ENCODE data around the gene DSG1. TPM values are rescaled to one million over a fixed set of nuclear protein-coding genes. Genes with fewer than 3 reads are reported as not detected.

Gene DSG1
- total and polyA plus RNA-seq, 2 of the 8 experiments (the other 6 are each of a cell fraction or from before 2014, with no cell fraction given), result 0.06 TPM; not detected in 1

DNA sequence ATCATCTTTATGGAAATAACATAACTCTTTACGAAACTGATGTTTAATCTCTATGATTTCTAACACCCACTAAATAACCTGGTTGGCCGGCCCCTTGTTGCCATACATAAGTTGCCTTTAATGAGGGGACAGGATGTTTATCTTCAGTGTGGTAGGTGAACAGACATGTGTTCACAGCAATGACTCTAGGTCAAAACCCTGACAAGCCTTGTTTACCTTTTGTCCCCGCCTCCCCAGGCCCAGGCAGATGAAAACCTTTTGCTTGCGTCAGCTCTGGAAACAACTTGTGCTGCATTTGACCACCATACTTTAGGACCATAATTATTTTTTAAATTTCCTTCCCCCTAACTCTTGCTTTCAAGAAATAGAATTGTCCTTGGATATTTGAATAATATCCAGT, 55.7 kb downstream of the DSG1 start:
- H3K56ac ChIP-seq (replicated peaks; ENCODE audit: insufficient read length, low read depth, low read length), result no peak overlapping the region
- no peak overlapping the region for H2AK5ac ChIP-seq (ENCODE audit: low read depth, low read length)
- H3K9ac ChIP-seq (replicated peaks in 1 of 4; ENCODE audit: extremely low read depth in 1 of 4, low read depth in 3 of 4, low read length in 3 of 4), result no peak overlapping the region
- H3K4me1 ChIP-seq (replicated peaks in 1 of 4; ENCODE audit: control insufficient read depth in 3 of 4, insufficient read depth in 4 of 4, low read length in 3 of 4), result no peaks in the 10 kb centered on the region
- H2AFZ ChIP-seq (ENCODE audit: low read length), result no peak overlapping the region
- no peak overlapping the region for H4K8ac ChIP-seq (ENCODE audit: extremely low read depth, insufficient read depth, low read length)
- H3K18ac ChIP-seq (ENCODE audit: extremely low read depth, low read length), result no peak overlapping the region
- H3K4me3 ChIP-seq (ENCODE audit: extremely low read depth in 1 of 4, insufficient read depth in 2 of 4, low read depth in 3 of 4, low read length in 4 of 4), result no peak overlapping the region
- no peaks in the 10 kb centered on the region for H3K23me2 ChIP-seq (ENCODE audit: low read depth, low read length)
- H3K79me2 ChIP-seq (ENCODE audit: control insufficient read depth in 1 of 2, insufficient read depth in 2 of 2, low read length in 2 of 2), result no peaks in the 10 kb centered on the region
- H2BK120ac ChIP-seq (replicated peaks; ENCODE audit: low read depth, low read length), result no peak overlapping the region
- H3K79me1 ChIP-seq (ENCODE audit: low read depth, low read length), result no peaks in the 10 kb centered on the region
- no peaks in the 10 kb centered on the region for H3K9me3 ChIP-seq (ENCODE audit: insufficient read depth in 2 of 2, low read depth in 1 of 2, low read length in 1 of 2)
- no peak overlapping the region for H3K4me2 ChIP-seq (ENCODE audit: insufficient read depth in 1 of 2, low read depth in 2 of 2, low read length in 2 of 2)
- no peak overlapping the region for H3K23ac ChIP-seq (ENCODE audit: insufficient read length)
- H3K4ac ChIP-seq (replicated peaks; ENCODE audit: insufficient read length, low read depth, low read length), result no peak overlapping the region
- no peak for FAIRE-seq
- DNase-seq (ENCODE audit: low read depth in 1 of 2, low spot score in 2 of 2), result no peak
- CTCF ChIA-PET (ENCODE audit: partially characterized antibody), result no interaction called here
- H4K20me1 ChIP-seq (replicated peaks in 1 of 2; ENCODE audit: control insufficient read depth in 1 of 2, insufficient read depth in 2 of 2, low read length in 2 of 2), result no peaks in the 10 kb centered on the region
- H2BK12ac ChIP-seq (ENCODE audit: low read depth, low read length), result no peak overlapping the region
- H3K36me3 ChIP-seq (ENCODE audit: control insufficient read depth in 2 of 4, insufficient read depth in 4 of 4, low read length in 3 of 4), result no peaks in the 10 kb centered on the region
- H3K27me3 ChIP-seq (replicated peaks in 1 of 4; ENCODE audit: control insufficient read depth in 3 of 4, extremely low read depth in 1 of 4, insufficient read depth in 3 of 4, low read length in 3 of 4), result peaks cover 0 to 1% (median 0%) of the 10 kb centered on the region in 4 experiments; a peak in 1 of 7 replicates
- H4K5ac ChIP-seq (ENCODE audit: insufficient read length, low read depth, low read length), result no peak overlapping the region
- H2BK20ac ChIP-seq (ENCODE audit: low read length), result no peak overlapping the region
- 87% methylated on average over 4 of the region's 4 CpGs; no CpG with 5 or more reads in 1 of the 2 experiments for WGBS, 2 experiments (ENCODE audit: extremely low coverage in 1 of 2, insufficient coverage in 1 of 2, insufficient read length in 1 of 2, insufficient replicate concordance in 2 of 2, low coverage in 1 of 2, low lambda C conversion rate in 2 of 2, missing lambda C conversion rate in 1 of 2)
- H2BK15ac ChIP-seq (ENCODE audit: low read length), result no peak overlapping the region
- H4K91ac ChIP-seq (replicated peaks; ENCODE audit: insufficient read length, low read length), result no peak overlapping the region
- H3K14ac ChIP-seq (ENCODE audit: insufficient read length), result no peak overlapping the region
- no peak overlapping the region for H3K27ac ChIP-seq (ENCODE audit: low read depth, low read length)
- POLR2A ChIA-PET (ENCODE audit: partially characterized antibody), result no interaction called here
- H2BK5ac ChIP-seq (ENCODE audit: low read depth, low read length), result no peak overlapping the region
- TF ChIP-seq, protein P1, sequence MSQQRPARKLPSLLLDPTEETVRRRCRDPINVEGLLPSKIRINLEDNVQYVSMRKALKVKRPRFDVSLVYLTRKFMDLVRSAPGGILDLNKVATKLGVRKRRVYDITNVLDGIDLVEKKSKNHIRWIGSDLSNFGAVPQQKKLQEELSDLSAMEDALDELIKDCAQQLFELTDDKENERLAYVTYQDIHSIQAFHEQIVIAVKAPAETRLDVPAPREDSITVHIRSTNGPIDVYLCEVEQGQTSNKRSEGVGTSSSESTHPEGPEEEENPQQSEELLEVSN (IDR thresholded peaks at IDR 0.05), result no peak
- TF ChIP-seq TBP (IDR thresholded peaks at IDR 0.05; ENCODE audit: low read depth, low read length) (no peak), JUND (IDR thresholded peaks at IDR 0.05; ENCODE audit: low read length) (no peak), KDM4A (IDR thresholded peaks at IDR 0.05; ENCODE audit: low read depth, low read length, severe bottlenecking) (no peak), HDAC2 (IDR thresholded peaks at IDR 0.05; ENCODE audit: borderline replicate concordance in 1 of 2, low read depth in 2 of 2, low read length in 2 of 2) (no peak), ASH2L (IDR thresholded peaks at IDR 0.05; ENCODE audit: low read length) (no peak), NANOG (IDR thresholded peaks at IDR 0.05; ENCODE audit: insufficient read depth, low read depth, low read length, poor library complexity, severe bottlenecking) (no peak), YY1 (IDR thresholded peaks at IDR 0.05; ENCODE audit: low read depth, low read length) (no peak)
- TF ChIP-seq, protein P2, sequence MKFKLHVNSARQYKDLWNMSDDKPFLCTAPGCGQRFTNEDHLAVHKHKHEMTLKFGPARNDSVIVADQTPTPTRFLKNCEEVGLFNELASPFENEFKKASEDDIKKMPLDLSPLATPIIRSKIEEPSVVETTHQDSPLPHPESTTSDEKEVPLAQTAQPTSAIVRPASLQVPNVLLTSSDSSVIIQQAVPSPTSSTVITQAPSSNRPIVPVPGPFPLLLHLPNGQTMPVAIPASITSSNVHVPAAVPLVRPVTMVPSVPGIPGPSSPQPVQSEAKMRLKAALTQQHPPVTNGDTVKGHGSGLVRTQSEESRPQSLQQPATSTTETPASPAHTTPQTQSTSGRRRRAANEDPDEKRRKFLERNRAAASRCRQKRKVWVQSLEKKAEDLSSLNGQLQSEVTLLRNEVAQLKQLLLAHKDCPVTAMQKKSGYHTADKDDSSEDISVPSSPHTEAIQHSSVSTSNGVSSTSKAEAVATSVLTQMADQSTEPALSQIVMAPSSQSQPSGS (IDR thresholded peaks at IDR 0.05; ENCODE audit: low read length), result no peak
